ENCODE data around the gene RPS3. TPM values are rescaled to one million over a fixed set of nuclear protein-coding genes. Genes with fewer than 3 reads are reported as not detected.

Gene RPS3
- total and polyA plus RNA-seq, 2 of the 13 experiments (the other 11 are each of a cell fraction or from before 2014, with no cell fraction given), result 2,143 to 3,616 TPM

DNA sequence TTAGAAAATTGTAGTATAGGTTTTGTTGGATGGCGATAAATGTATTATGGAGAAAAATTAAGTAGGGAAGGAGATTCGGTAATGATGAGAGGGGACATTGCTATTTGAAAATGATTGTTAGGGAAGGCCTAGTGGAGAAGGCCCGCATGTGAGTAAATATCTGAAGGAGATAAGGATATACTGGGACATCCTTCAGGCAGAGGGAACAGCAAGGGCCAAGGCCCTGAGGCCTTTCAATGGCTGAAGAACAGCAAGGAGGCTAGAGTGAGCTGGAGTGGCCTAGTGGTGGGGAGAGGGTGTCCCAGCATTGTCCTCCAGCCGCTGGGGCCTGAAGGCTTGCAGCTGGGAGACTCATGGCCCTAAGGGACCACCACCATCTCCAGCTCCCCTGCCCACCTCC is 24.7 kb upstream of the RPS3 start:
- Histone ChIP-seq H3K4me3 (replicated peaks in 1 of 3; ENCODE audit: insufficient read depth in 1 of 3, low read depth in 2 of 3, low read length in 3 of 3) (no peak overlapping the region), H3K36me3 (replicated peaks in 1 of 2; ENCODE audit: control insufficient read depth in 1 of 2, insufficient read depth in 2 of 2, low read length in 2 of 2) (no peaks in the 10 kb centered on the region), H3K27ac (ENCODE audit: extremely low read length, insufficient read depth, low read length) (no peak overlapping the region), H3K4me1 (ENCODE audit: insufficient read depth, low read length) (peaks cover 58% of the 10 kb centered on the region), H3K27me3 (ENCODE audit: control insufficient read depth in 1 of 2, insufficient read depth in 2 of 2, low read length in 2 of 2) (peaks cover 7 to 32% of the 10 kb centered on the region in 2 experiments), H2AFZ (ENCODE audit: low read length) (no peak overlapping the region), H3K79me2 (ENCODE audit: insufficient read depth, low read length) (no peaks in the 10 kb centered on the region), H3K4me2 (ENCODE audit: low read depth, low read length) (no peak overlapping the region), H3K9me3 (ENCODE audit: low read length) (no peaks in the 10 kb centered on the region), H4K20me1 (ENCODE audit: insufficient read depth, low read length) (peaks cover 4% of the 10 kb centered on the region; the same call in 1 of the 2 replicates), H3K9ac (ENCODE audit: insufficient read depth, low read depth, low read length) (no peak overlapping the region)
- no peak for FAIRE-seq
- WGBS (ENCODE audit: low lambda C conversion rate), result 50% methylated on average over 4 of the region's 4 CpGs
- no peak for ATAC-seq
- POLR2A ChIA-PET, result interaction anchor here (0.8 kb wide), 1 partner anchor 23 kb away, joined by 3 read pairs; no protein-coding TSS in a partner anchor
- intact Hi-C loops (cut with micrococcal nuclease; ENCODE audit: unreplicated experiment), result no loop called here
- BruUV-seq (replicated peaks), result no TSS peak
- no peak for TF ChIP-seq ZNF24 (IDR thresholded peaks at IDR 0.05)
- TF ChIP-seq ZNF510 (CRISPR knock-in tag; IDR thresholded peaks at IDR 0.05; ENCODE audit: low read depth), result no peak
- TF ChIP-seq LCORL (IDR thresholded peaks at IDR 0.05), result no peak
- TF ChIP-seq LCORL (CRISPR knock-in tag; IDR thresholded peaks at IDR 0.05), result no peak
- no peak for TF ChIP-seq ERF (CRISPR knock-in tag; IDR thresholded peaks at IDR 0.05)
- TF ChIP-seq, protein P1, sequence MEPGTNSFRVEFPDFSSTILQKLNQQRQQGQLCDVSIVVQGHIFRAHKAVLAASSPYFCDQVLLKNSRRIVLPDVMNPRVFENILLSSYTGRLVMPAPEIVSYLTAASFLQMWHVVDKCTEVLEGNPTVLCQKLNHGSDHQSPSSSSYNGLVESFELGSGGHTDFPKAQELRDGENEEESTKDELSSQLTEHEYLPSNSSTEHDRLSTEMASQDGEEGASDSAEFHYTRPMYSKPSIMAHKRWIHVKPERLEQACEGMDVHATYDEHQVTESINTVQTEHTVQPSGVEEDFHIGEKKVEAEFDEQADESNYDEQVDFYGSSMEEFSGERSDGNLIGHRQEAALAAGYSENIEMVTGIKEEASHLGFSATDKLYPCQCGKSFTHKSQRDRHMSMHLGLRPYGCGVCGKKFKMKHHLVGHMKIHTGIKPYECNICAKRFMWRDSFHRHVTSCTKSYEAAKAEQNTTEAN (CRISPR knock-in tag; conservative IDR thresholded peaks at IDR 0.05), result no peak
- CTCF ChIA-PET (ENCODE audit: low intra/inter-chr PET ratio, low total read pairs), result no interaction called here
- no peak for DNase-seq (ENCODE audit: low spot score)
- in situ Hi-C loops (cut with HindIII; ENCODE audit: extremely low pct_ligation_motif_present, low pct_unique_long_range_greater_than_20kb), result no loop called here

DNA sequence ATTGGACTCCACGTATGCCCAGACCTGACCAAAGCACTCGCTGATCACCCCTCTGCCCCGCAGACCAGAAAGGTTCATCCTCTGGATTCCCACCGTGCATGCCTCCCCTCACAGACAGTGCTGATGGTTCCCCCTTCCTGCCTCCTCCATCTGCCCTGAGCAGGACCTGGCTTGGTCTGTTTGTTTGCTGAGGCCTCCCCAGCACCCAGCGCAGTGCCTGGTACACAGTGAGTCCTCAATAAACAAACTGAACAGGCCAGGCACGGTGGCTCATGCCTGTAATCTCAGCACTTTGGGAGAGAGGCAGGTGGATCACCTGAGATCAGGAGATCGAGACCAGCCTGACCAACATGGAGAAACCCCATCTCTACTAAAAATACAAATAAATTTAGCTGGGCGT is 23.7 kb upstream of the RPS3 start:
- 21% methylated on average over 8 of the region's 8 CpGs for WGBS (ENCODE audit: low lambda C conversion rate)
- Histone ChIP-seq H3K27ac (ENCODE audit: extremely low read length, insufficient read depth, low read length) (no peak overlapping the region), H3K4me1 (ENCODE audit: insufficient read depth, low read length) (peaks cover 67% of the 10 kb centered on the region), H3K4me3 (replicated peaks in 1 of 3; ENCODE audit: insufficient read depth in 1 of 3, low read depth in 2 of 3, low read length in 3 of 3) (peak overlapping the region in 2 of 3 experiments; percentile 23 to 42; a peak in 1 of 6 replicates), H3K9me3 (ENCODE audit: low read length) (no peaks in the 10 kb centered on the region), H3K9ac (ENCODE audit: insufficient read depth, low read depth, low read length) (no peak overlapping the region), H3K36me3 (replicated peaks in 1 of 2; ENCODE audit: control insufficient read depth in 1 of 2, insufficient read depth in 2 of 2, low read length in 2 of 2) (no peaks in the 10 kb centered on the region), H3K4me2 (ENCODE audit: low read depth, low read length) (peak overlapping the region; percentile 65; the same call in 1 of the 2 replicates), H3K27me3 (ENCODE audit: control insufficient read depth in 1 of 2, insufficient read depth in 2 of 2, low read length in 2 of 2) (peaks cover 7 to 26% of the 10 kb centered on the region in 2 experiments), H3K79me2 (ENCODE audit: insufficient read depth, low read length) (no peaks in the 10 kb centered on the region), H2AFZ (ENCODE audit: low read length) (no peak overlapping the region), H4K20me1 (ENCODE audit: insufficient read depth, low read length) (peaks cover 4% of the 10 kb centered on the region; the same call in 1 of the 2 replicates)
- POLR2A ChIA-PET, result interaction anchor here (0.8 to 1.0 kb wide), 2 partner anchors 23 to 24 kb away, joined by 3 read pairs; no protein-coding TSS in a partner anchor
- DNase-seq (ENCODE audit: low spot score), result no peak
- intact Hi-C loops (cut with micrococcal nuclease; ENCODE audit: unreplicated experiment), result no loop called here
- no TSS peak for BruUV-seq (replicated peaks)
- ATAC-seq, result peak; percentile 50
- CTCF ChIA-PET (ENCODE audit: low intra/inter-chr PET ratio, low total read pairs), result interaction anchor here (1.6 kb wide), 1 partner anchor 47 kb away, joined by 6 read pairs; no protein-coding TSS in a partner anchor
- in situ Hi-C loops (cut with HindIII; ENCODE audit: extremely low pct_ligation_motif_present, low pct_unique_long_range_greater_than_20kb), result no loop called here
- FAIRE-seq, result no peak
- TF ChIP-seq, protein P2, sequence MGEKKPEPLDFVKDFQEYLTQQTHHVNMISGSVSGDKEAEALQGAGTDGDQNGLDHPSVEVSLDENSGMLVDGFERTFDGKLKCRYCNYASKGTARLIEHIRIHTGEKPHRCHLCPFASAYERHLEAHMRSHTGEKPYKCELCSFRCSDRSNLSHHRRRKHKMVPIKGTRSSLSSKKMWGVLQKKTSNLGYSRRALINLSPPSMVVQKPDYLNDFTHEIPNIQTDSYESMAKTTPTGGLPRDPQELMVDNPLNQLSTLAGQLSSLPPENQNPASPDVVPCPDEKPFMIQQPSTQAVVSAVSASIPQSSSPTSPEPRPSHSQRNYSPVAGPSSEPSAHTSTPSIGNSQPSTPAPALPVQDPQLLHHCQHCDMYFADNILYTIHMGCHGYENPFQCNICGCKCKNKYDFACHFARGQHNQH (CRISPR knock-in tag; IDR thresholded peaks at IDR 0.05), result no peak
- TF ChIP-seq EP300 (IDR thresholded peaks at IDR 0.05; ENCODE audit: low read depth in 2 of 2, low read length in 2 of 2) (no peak), EP300 (CRISPR knock-in tag; IDR thresholded peaks at IDR 0.05; ENCODE audit: borderline replicate concordance) (no peak), GATAD2A (CRISPR knock-in tag; IDR thresholded peaks at IDR 0.05) (0 out of 2 replicates have a peak, but pooled peaks have one; percentile 31), SMARCC2 (IDR thresholded peaks at IDR 0.05) (no peak), NR2F6 (IDR thresholded peaks at IDR 0.05) (no peak), NR2F6 (CRISPR knock-in tag; IDR thresholded peaks at IDR 0.05) (no peak), ZIK1 (CRISPR knock-in tag; IDR thresholded peaks at IDR 0.05; ENCODE audit: borderline replicate concordance, low read depth) (no peak), TBP (CRISPR knock-in tag; IDR thresholded peaks at IDR 0.05) (no peak), ZFY (CRISPR knock-in tag; IDR thresholded peaks at IDR 0.05) (0 out of 2 replicates have a peak, but pooled peaks have one; percentile 6), ARNTL (CRISPR knock-in tag; IDR thresholded peaks at IDR 0.05) (no peak)
- TF ChIP-seq, protein P3, sequence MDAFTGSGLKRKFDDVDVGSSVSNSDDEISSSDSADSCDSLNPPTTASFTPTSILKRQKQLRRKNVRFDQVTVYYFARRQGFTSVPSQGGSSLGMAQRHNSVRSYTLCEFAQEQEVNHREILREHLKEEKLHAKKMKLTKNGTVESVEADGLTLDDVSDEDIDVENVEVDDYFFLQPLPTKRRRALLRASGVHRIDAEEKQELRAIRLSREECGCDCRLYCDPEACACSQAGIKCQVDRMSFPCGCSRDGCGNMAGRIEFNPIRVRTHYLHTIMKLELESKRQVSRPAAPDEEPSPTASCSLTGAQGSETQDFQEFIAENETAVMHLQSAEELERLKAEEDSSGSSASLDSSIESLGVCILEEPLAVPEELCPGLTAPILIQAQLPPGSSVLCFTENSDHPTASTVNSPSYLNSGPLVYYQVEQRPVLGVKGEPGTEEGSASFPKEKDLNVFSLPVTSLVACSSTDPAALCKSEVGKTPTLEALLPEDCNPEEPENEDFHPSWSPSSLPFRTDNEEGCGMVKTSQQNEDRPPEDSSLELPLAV (CRISPR knock-in tag; conservative IDR thresholded peaks at IDR 0.05; ENCODE audit: low read depth), result no peak

Data from HepG2 (cell line).